ENCODE data around the gene LNPEP. TPM values are rescaled to one million over a fixed set of nuclear protein-coding genes. Genes with fewer than 3 reads are reported as not detected.

LNPEP gene
- total and polyA plus RNA-seq, 2 of the 13 experiments (the other 11 are each of a cell fraction or from before 2014, with no cell fraction given), result 8.0 to 16.9 TPM

DNA sequence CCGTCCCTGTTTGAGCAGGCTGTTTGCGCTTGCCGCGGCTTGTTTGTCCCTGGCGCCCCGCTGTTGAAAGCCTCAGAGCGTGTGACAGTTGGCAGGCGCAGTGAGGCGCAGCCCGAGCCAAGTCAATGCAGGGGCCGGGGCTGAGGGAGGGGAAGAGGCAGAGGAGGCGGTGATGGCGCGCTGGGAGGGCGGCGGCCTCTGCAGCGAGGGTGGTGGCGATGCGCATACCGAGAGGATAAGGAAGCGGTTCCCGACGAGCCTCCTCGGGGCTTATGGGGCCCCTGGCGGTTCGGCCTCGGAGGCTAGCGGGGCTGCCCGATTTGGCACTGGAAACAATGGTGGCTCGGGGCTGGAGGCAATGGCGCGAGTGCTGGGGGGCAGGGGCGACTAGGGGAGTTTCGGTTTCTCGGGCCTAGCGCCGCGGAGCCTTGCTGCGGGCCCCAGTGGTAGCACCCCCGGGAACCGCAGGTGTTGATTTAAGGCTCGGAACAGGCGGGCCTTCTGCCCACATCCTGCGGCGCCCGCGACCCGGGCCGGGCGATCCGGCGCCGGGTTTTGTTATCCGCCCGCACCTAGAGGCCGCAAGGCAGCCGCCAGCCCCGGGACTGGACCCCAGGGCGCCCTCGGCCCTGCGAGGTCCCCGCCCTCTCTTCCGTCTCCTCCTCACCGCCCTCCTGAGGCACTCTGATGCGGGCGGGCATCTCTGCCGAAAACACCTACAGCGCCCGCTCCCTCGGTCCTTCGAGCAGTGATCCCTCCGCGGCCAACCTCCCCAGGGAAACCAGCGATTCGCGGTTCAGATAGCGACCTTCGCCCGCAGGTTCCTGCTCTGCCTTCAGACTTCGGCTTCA, 947 bp upstream of the LNPEP start (continued):
- TF ChIP-seq HIVEP1 (CRISPR knock-in tag; IDR thresholded peaks at IDR 0.05), result peak; percentile 49
- TF ChIP-seq XRCC5 (optimal IDR thresholded peaks at IDR 0.05; ENCODE audit: low read length), result peak; percentile 67
- peak; percentile 99 for TF ChIP-seq ZNF292 (CRISPR knock-in tag; IDR thresholded peaks at IDR 0.05; ENCODE audit: borderline replicate concordance, low read depth)
- no peak for TF ChIP-seq SOX6 (IDR thresholded peaks at IDR 0.05)
- TF ChIP-seq SOX6 (CRISPR knock-in tag; IDR thresholded peaks at IDR 0.05), result peak; percentile 73; the same call in 1 of the 2 replicates
- no peak; the same call in none of the 2 replicates for TF ChIP-seq NCOA2 (CRISPR knock-in tag; IDR thresholded peaks at IDR 0.05)
- no peak for TF ChIP-seq SIX1 (CRISPR knock-in tag; IDR thresholded peaks at IDR 0.05; ENCODE audit: borderline replicate concordance)
- TF ChIP-seq JARID2 (CRISPR knock-in tag; IDR thresholded peaks at IDR 0.05; ENCODE audit: insufficient replicate concordance), result no peak
- TF ChIP-seq, protein P1, sequence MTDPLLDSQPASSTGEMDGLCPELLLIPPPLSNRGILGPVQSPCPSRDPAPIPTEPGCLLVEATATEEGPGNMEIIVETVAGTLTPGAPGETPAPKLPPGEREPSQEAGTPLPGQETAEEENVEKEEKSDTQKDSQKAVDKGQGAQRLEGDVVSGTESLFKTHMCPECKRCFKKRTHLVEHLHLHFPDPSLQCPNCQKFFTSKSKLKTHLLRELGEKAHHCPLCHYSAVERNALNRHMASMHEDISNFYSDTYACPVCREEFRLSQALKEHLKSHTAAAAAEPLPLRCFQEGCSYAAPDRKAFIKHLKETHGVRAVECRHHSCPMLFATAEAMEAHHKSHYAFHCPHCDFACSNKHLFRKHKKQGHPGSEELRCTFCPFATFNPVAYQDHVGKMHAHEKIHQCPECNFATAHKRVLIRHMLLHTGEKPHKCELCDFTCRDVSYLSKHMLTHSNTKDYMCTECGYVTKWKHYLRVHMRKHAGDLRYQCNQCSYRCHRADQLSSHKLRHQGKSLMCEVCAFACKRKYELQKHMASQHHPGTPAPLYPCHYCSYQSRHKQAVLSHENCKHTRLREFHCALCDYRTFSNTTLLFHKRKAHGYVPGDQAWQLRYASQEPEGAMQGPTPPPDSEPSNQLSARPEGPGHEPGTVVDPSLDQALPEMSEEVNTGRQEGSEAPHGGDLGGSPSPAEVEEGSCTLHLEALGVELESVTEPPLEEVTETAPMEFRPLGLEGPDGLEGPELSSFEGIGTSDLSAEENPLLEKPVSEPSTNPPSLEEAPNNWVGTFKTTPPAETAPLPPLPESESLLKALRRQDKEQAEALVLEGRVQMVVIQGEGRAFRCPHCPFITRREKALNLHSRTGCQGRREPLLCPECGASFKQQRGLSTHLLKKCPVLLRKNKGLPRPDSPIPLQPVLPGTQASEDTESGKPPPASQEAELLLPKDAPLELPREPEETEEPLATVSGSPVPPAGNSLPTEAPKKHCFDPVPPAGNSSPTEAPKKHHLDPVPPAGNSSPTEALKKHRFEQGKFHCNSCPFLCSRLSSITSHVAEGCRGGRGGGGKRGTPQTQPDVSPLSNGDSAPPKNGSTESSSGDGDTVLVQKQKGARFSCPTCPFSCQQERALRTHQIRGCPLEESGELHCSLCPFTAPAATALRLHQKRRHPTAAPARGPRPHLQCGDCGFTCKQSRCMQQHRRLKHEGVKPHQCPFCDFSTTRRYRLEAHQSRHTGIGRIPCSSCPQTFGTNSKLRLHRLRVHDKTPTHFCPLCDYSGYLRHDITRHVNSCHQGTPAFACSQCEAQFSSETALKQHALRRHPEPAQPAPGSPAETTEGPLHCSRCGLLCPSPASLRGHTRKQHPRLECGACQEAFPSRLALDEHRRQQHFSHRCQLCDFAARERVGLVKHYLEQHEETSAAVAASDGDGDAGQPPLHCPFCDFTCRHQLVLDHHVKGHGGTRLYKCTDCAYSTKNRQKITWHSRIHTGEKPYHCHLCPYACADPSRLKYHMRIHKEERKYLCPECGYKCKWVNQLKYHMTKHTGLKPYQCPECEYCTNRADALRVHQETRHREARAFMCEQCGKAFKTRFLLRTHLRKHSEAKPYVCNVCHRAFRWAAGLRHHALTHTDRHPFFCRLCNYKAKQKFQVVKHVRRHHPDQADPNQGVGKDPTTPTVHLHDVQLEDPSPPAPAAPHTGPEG (CRISPR knock-in tag; IDR thresholded peaks at IDR 0.05), result peak; percentile 100
- TF ChIP-seq SMC3 (IDR thresholded peaks at IDR 0.05; ENCODE audit: low read length), result no peak
- TF ChIP-seq, protein P2, sequence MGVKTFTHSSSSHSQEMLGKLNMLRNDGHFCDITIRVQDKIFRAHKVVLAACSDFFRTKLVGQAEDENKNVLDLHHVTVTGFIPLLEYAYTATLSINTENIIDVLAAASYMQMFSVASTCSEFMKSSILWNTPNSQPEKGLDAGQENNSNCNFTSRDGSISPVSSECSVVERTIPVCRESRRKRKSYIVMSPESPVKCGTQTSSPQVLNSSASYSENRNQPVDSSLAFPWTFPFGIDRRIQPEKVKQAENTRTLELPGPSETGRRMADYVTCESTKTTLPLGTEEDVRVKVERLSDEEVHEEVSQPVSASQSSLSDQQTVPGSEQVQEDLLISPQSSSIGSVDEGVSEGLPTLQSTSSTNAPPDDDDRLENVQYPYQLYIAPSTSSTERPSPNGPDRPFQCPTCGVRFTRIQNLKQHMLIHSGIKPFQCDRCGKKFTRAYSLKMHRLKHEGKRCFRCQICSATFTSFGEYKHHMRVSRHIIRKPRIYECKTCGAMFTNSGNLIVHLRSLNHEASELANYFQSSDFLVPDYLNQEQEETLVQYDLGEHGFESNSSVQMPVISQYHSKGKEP (CRISPR knock-in tag; IDR thresholded peaks at IDR 0.05), result no peak
- no peak; the same call in none of the 2 replicates for TF ChIP-seq ZNF816 (CRISPR knock-in tag; IDR thresholded peaks at IDR 0.05; ENCODE audit: borderline replicate concordance)
- TF ChIP-seq DMAP1 (CRISPR knock-in tag; IDR thresholded peaks at IDR 0.05), result peak; percentile 83
- TF ChIP-seq, protein P3, sequence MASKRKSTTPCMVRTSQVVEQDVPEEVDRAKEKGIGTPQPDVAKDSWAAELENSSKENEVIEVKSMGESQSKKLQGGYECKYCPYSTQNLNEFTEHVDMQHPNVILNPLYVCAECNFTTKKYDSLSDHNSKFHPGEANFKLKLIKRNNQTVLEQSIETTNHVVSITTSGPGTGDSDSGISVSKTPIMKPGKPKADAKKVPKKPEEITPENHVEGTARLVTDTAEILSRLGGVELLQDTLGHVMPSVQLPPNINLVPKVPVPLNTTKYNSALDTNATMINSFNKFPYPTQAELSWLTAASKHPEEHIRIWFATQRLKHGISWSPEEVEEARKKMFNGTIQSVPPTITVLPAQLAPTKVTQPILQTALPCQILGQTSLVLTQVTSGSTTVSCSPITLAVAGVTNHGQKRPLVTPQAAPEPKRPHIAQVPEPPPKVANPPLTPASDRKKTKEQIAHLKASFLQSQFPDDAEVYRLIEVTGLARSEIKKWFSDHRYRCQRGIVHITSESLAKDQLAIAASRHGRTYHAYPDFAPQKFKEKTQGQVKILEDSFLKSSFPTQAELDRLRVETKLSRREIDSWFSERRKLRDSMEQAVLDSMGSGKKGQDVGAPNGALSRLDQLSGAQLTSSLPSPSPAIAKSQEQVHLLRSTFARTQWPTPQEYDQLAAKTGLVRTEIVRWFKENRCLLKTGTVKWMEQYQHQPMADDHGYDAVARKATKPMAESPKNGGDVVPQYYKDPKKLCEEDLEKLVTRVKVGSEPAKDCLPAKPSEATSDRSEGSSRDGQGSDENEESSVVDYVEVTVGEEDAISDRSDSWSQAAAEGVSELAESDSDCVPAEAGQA (IDR thresholded peaks at IDR 0.05; ENCODE audit: low read depth), result no peak; the same call in 1 of the 2 replicates
- TF ChIP-seq, protein P3 (CRISPR knock-in tag; IDR thresholded peaks at IDR 0.05; ENCODE audit: borderline replicate concordance), result no peak
- TF ChIP-seq PRMT3 (CRISPR knock-in tag; IDR thresholded peaks at IDR 0.05; ENCODE audit: borderline replicate concordance, low read depth), result no peak; the same call in 1 of the 2 replicates

Measured in HepG2 (cell line).